ENCODE data around the gene SLC9B2.

The SLC9B2 gene

GRCh38 chr4:103075435-103075893 lies 1.1 kb downstream of the SLC9B2 start:
- no peak for DNase-seq

DNA sequence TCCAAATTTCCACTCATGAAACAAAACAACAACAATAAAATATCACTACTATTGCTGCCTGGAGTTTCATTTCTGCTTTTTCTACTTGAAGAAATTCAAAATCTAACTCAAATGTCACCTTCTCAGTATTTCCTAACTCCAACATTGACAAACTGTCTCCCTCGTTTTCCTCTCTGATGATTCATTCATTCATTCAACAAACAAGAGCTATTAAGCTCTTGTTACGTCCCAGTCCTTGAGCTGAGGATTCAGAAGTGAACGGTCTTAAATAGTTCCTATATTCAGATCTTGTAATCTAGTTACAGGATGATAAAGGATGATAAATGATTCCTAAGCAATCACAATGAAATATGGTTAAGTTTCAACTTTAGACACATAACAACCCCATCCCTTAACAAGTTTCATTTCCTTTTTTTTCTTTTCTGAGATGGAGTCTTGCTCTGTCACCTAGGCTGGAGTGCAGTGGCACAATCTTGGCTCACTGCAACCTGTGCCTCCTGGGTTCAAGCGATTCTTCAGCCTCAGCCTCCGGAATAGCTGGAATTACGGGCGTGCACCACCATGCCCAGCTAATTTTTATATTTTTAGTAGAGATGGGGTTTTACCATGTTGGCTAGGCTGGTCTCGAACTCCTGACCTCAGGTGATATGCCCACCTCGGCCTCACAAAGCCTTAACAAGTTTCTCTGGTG lies 1.7 kb downstream of the SLC9B2 start:
- DNase-seq: no peak

- DNase-seq: no peak
Measured at GRCh38 chr4:103073792-103074438, 2.6 kb downstream of the SLC9B2 start.

- DNase-seq: no peak
Measured at GRCh38 chr4:103067841-103068547, 8.6 kb downstream of the SLC9B2 start.

- no peak for DNase-seq
Measured at GRCh38 chr4:103060453-103061148, 16.0 kb downstream of the SLC9B2 start.

GRCh38 chr4:103054030-103054429 lies 22.5 kb downstream of the SLC9B2 start:
- DNase-seq: no peak

- DNase-seq: no peak
Measured at GRCh38 chr4:103052779-103053178, 23.8 kb downstream of the SLC9B2 start.

DNA sequence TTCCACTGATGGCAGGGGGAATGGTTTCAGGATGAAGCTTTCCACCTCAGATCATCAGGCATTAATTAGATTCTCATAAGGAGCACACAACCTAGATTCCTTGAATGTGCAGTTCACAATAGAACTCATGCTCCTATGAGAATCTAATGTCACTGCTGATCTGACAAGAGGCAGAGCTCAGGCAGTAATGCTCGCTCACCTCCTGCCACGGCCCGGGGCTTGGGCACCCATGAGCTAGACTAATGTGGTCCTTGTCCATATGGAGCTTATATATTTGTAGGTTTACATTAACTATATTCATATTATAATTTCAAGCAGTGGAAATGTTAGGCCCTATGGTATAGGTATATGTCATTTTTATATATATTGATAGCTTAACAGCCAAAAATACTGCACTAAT lies 24.4 kb downstream of the SLC9B2 start:
- no peak for DNase-seq

DNA sequence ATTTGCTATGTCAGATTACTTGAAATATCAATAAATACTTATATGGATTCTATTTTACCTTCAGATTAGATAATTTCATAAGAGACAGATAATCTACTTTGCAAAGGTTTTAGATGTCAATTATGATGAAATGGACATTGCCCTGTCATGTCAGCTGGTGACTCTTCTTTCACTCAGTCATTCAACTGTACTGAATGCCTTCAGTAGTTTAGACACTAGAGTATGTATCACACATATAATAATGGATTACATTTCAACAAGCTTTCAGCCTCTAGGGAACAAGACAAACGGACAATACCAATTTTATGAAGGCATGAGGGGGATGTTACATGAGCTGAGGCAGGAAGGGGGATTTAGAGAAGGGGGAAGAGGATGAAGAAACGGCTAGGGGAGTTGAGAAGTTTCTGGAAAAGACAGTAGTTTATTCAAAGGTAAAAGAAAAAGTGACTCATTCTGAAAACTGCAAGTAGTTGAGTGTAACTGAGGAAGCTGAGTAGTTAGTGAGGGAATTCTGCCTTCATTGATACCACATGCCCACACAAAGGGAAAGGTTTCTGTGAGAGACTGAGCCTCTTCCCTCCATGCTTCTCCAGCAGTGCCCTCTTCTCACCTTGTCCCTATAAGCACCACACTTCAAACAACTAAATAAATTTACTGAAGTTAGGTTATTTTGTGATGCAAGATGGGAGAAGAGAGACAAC lies 25.7 kb downstream of the SLC9B2 start:
- no peak for DNase-seq

DNA sequence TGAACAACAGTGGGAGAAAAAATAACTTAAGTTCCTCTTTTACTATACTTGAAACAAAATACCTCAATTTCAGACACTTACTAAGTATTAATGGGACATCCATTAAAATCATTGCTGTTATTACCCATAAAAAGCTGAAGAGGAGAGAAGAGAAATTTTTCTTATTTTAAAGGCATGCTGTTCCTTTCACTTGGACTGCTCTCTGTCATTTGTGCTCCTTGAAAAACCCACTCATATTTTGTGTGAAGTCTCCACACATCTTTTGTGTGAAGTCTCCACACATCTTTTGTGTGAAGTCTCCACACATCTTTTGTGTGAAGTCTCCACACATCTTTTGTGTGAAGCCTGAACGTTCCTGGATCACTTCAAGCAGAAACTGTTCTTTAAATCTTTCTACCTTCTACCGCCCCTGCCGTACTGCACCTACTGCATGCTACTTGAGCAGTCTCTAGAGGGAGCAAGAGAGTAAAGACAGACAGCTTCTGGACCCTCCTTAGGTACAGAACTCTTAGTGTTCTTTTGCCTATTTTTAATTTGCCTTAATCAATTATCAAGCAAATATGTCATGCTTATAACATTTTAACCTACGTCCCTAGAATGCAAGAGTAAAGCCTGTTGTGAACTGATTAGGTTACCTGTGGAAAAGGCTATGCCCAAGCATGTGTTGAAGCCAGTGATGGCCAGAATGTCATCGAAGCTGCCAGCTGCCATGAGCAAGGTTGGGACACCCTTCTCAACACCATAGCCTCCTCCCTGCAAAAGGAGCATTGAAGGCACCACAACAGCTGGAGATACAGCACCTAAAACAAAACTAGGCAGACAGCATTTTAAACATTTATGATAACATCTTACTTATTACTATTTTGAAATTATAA lies 29.9 kb downstream of the SLC9B2 start:
- DNase-seq: peak; percentile 42

DNA sequence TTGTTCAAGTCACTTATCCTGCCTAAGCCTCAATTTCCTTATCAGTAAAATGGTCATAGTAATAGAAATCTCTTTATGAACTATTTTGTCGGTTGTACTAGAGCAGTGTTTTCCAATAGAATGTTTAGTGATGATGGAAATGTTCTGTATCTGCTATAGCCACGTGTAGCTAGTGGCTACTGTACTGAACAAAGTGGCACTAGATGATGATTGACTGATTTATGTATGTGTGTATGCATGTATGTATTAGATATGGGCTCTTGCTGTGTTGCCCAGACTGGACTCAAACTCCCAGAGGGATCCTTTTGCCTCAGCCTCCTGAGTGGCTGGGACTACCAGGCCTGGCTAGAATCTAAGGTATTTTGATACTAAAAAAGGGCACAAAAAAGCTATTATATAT lies 32.4 kb downstream of the SLC9B2 start:
- no peak for DNase-seq

- DNase-seq: no peak
Measured at GRCh38 chr4:103036169-103036568, 40.4 kb downstream of the SLC9B2 start.

DNA sequence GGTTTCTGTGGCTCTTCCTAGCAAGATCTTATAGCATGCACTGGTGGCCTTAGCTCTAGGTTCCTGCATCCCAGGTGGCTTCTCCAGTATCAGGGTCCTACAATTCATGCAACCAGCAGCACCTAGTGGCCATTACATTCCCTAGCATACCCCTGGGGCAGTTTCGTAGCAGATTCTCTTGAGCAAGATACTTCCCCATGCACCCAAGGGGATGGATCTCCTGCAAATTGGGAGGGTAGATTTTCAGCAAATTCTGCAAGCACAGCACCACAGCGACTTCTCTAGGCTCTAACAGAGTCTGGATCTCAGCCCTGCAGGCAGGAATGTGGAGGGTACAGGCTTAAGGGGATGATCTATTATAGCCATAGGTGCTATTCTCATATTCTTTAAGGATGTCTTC lies 44.0 kb downstream of the SLC9B2 start:
- no peak for DNase-seq

DNA sequence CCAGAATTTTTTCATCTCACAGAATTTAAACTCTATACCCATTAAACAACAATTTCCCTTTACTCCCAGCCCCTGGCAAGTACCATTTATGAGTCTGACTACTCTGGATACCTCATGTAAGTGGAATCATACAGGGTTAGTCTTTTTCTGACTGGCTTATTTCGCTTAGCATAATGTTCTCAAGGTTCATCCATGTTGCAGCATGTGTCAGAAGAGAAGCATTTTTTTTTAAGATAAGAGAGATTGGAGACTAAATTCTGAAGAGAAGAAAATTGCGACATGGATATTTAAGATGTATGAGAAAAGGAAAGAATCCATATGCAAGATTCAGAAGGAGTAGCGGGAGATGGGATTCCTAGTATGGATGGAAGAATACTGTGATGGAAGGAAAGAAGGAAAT lies 45.8 kb downstream of the SLC9B2 start:
- no peak for DNase-seq

DNA sequence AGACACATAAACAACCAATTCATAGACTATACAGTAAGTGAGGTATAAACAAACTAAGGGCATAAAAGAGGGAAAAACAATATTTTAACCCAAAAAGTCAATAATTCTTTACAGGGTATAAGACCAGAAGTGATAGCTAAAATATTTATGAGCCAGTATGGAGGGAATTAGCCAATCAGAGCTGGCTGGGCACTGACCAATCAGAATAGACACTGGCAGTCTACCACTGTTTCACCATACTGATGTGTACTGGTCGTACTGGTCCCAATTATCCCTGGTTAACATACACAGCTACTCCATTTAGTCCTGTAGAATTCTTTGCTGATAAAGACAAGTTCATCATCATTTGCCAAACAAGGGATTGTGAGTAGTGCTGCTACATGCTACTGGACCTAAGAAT lies 47.3 kb downstream of the SLC9B2 start:
- DNase-seq: no peak

DNA sequence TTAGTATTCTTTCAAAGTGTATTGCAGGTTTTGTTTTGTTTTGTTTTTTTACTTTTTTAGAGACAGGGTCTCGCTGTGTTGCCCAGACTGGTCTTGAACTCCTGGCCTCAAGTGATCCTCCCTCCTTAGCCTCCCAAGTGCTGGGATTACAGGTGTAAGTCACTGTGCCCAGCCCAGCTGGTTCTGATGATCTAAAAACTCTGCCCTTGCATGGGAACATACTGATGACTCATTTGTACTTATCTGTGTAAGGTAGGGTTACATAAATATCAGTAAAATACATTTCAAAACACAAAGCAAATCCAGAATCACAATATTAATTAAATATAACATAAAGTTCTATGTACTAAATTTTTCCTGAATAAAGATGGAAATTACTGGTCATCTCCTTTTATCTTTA lies 49.7 kb downstream of the SLC9B2 start:
- no peak for DNase-seq

DNA sequence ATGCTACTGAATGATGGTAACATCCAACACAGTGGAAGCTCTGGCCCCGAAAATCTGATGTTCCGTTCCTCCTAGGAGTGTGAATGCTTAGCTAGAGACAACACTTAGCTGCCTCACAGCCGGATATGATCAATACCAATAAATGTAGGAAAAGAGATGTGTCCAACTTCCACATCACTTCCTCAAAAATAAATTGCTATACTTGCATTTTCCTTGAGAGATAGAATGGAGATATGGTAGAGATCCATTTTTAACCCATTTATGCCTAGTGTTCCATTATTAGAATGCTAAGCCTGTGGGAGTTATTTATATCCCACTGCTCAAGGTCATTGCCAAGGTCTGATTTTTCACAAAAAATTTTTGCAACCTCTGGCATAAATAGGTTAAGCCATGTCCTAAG lies 51.6 kb downstream of the SLC9B2 start:
- no peak for DNase-seq

DNA sequence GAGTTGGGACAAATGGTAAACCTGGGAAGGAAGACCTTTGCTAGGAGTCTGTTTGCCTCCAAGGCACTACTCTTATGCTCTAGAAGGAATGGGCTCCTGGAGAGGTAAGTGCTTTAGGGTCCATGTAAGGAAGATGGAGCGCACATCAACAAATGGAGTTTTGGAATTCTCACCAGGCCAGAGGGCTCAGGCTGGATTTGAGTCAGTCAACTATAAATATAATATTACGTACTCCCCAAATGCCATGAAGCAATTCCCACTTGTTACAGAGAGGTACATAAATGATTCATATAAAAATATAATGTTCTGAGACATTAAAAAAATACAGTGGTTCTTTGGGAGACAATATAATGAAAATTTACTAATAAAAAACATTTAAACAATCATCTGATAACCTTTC lies 55.4 kb downstream of the SLC9B2 start:
- DNase-seq: no peak

GRCh38 chr4:103019308-103020124 lies 57.0 kb downstream of the SLC9B2 start, which contains the start of gene SLC9B1:
TSS of gene SLC9B1 (minus strand) at chr4:103019705. CDS start at chr4:102991711, 27,994 bp downstream.
- peak; percentile 94 for DNase-seq
